Measurements from ENCODE around the gene TPRKB.
"Not testable (repeated sequence)": the region's sequence is repeated elsewhere in the genome, so short reads cannot be mapped to it uniquely, and the experiment has no call there.

TPRKB gene

GRCh38 chr2:73754332-73754731, 17.2 kb upstream of the TPRKB start:
- not testable (repeated sequence) for H4K12ac ChIP-seq (ENCODE audit: low read depth, low read length); H2BK12ac ChIP-seq (ENCODE audit: low read length); H3K4me1 ChIP-seq (ENCODE audit: control insufficient read depth in 1 of 2, insufficient read depth in 2 of 2, low read length in 2 of 2); DNase-seq; H3K79me1 ChIP-seq (ENCODE audit: low read length); H3K4ac ChIP-seq (ENCODE audit: low read depth, low read length); H3K4me3 ChIP-seq (ENCODE audit: low read depth, low read length); H2AK5ac ChIP-seq (ENCODE audit: low read length); H2AFZ ChIP-seq (ENCODE audit: insufficient read depth, low read length, poor library complexity); H3K9me3 ChIP-seq (ENCODE audit: insufficient read depth, low read depth, low read length); H3K4me2 ChIP-seq (ENCODE audit: low read length); H2BK5ac ChIP-seq (ENCODE audit: low read depth, low read length, poor library complexity); H4K91ac ChIP-seq (ENCODE audit: low read depth, low read length); H3K27me3 ChIP-seq (ENCODE audit: insufficient read depth, low read length); H2BK120ac ChIP-seq (ENCODE audit: insufficient read depth, low read length, poor library complexity); H3K18ac ChIP-seq (ENCODE audit: low read length); H4K8ac ChIP-seq (ENCODE audit: low read depth, low read length); H3K27ac ChIP-seq (ENCODE audit: low read depth, low read length); H3K23ac ChIP-seq (ENCODE audit: low read length); H3K79me2 ChIP-seq (ENCODE audit: control insufficient read depth, insufficient read depth, low read length, poor library complexity); H3K14ac ChIP-seq (ENCODE audit: low read length); H3K9ac ChIP-seq (ENCODE audit: low read length)
- peaks cover 5 to 21% of the 10 kb centered on the region in 2 experiments for H3K36me3 ChIP-seq (ENCODE audit: control insufficient read depth in 1 of 2, insufficient read depth in 2 of 2, low read length in 2 of 2)
- WGBS (ENCODE audit: extremely low coverage, insufficient coverage, insufficient read length): no CpG with 5 or more reads among the region's 7 CpGs

GRCh38 chr2:73749314-73749713, 12.2 kb upstream of the TPRKB start:
- no peaks in the 10 kb centered on the region for H3K9me3 ChIP-seq (ENCODE audit: insufficient read depth, low read depth, low read length)
- H2BK12ac ChIP-seq (ENCODE audit: low read length): no peak overlapping the region
- H3K27me3 ChIP-seq (ENCODE audit: insufficient read depth, low read length): no peaks in the 10 kb centered on the region
- H3K79me1 ChIP-seq (ENCODE audit: low read length): no peaks in the 10 kb centered on the region
- H3K4ac ChIP-seq (ENCODE audit: low read depth, low read length): no peak overlapping the region
- no peak overlapping the region for H3K9ac ChIP-seq (ENCODE audit: low read length)
- H3K14ac ChIP-seq (ENCODE audit: low read length): no peak overlapping the region
- H3K36me3 ChIP-seq (ENCODE audit: control insufficient read depth in 1 of 2, insufficient read depth in 2 of 2, low read length in 2 of 2): peaks cover 5 to 10% of the 10 kb centered on the region in 2 experiments
- H2BK120ac ChIP-seq (ENCODE audit: insufficient read depth, low read length, poor library complexity): no peak overlapping the region
- DNase-seq: no peak
- H3K4me3 ChIP-seq (ENCODE audit: low read depth, low read length): no peak overlapping the region
- no CpG with 5 or more reads among the region's 2 CpGs for WGBS (ENCODE audit: extremely low coverage, insufficient coverage, insufficient read length)
- H2AK5ac ChIP-seq (ENCODE audit: low read length): no peak overlapping the region
- H3K18ac ChIP-seq (ENCODE audit: low read length): no peak overlapping the region
- H3K4me2 ChIP-seq (ENCODE audit: low read length): no peak overlapping the region
- no peak overlapping the region for H4K91ac ChIP-seq (ENCODE audit: low read depth, low read length)
- H3K23ac ChIP-seq (ENCODE audit: low read length): no peak overlapping the region
- no peak overlapping the region for H3K27ac ChIP-seq (ENCODE audit: low read depth, low read length)
- H3K4me1 ChIP-seq (ENCODE audit: control insufficient read depth in 1 of 2, insufficient read depth in 2 of 2, low read length in 2 of 2): no peaks in the 10 kb centered on the region
- no peak overlapping the region for H4K8ac ChIP-seq (ENCODE audit: low read depth, low read length)
- H4K12ac ChIP-seq (ENCODE audit: low read depth, low read length): no peak overlapping the region
- H2BK5ac ChIP-seq (ENCODE audit: low read depth, low read length, poor library complexity): no peak overlapping the region
- no peak overlapping the region for H2AFZ ChIP-seq (ENCODE audit: insufficient read depth, low read length, poor library complexity)
- no peaks in the 10 kb centered on the region for H3K79me2 ChIP-seq (ENCODE audit: control insufficient read depth, insufficient read depth, low read length, poor library complexity)

GRCh38 chr2:73746877-73747208, 9.7 kb upstream of the TPRKB start:
- no peak for DNase-seq
- Histone ChIP-seq H4K8ac (ENCODE audit: low read depth, low read length) (no peak overlapping the region), H3K23ac (ENCODE audit: low read length) (no peak overlapping the region), H3K4me3 (ENCODE audit: low read depth, low read length) (no peak overlapping the region), H2BK5ac (ENCODE audit: low read depth, low read length, poor library complexity) (no peak overlapping the region), H2AFZ (ENCODE audit: insufficient read depth, low read length, poor library complexity) (no peak overlapping the region), H3K9ac (ENCODE audit: low read length) (no peak overlapping the region), H3K4me2 (ENCODE audit: low read length) (no peak overlapping the region), H2AK5ac (ENCODE audit: low read length) (no peak overlapping the region), H3K27ac (ENCODE audit: low read depth, low read length) (no peak overlapping the region), H3K79me2 (ENCODE audit: control insufficient read depth, insufficient read depth, low read length, poor library complexity) (no peaks in the 10 kb centered on the region), H2BK12ac (ENCODE audit: low read length) (no peak overlapping the region), H3K79me1 (ENCODE audit: low read length) (no peaks in the 10 kb centered on the region), H3K36me3 (ENCODE audit: control insufficient read depth in 1 of 2, insufficient read depth in 2 of 2, low read length in 2 of 2) (peaks cover 3 to 5% of the 10 kb centered on the region in 2 experiments), H3K4ac (ENCODE audit: low read depth, low read length) (no peak overlapping the region), H4K12ac (ENCODE audit: low read depth, low read length) (no peak overlapping the region), H3K14ac (ENCODE audit: low read length) (no peak overlapping the region), H4K91ac (ENCODE audit: low read depth, low read length) (no peak overlapping the region), H2BK120ac (ENCODE audit: insufficient read depth, low read length, poor library complexity) (no peak overlapping the region), H3K4me1 (ENCODE audit: control insufficient read depth in 1 of 2, insufficient read depth in 2 of 2, low read length in 2 of 2) (no peaks in the 10 kb centered on the region), H3K9me3 (ENCODE audit: insufficient read depth, low read depth, low read length) (no peaks in the 10 kb centered on the region), H3K27me3 (ENCODE audit: insufficient read depth, low read length) (no peaks in the 10 kb centered on the region), H3K18ac (ENCODE audit: low read length) (no peak overlapping the region)
- no CpG with 5 or more reads among the region's 3 CpGs for WGBS (ENCODE audit: extremely low coverage, insufficient coverage, insufficient read length)

DNA sequence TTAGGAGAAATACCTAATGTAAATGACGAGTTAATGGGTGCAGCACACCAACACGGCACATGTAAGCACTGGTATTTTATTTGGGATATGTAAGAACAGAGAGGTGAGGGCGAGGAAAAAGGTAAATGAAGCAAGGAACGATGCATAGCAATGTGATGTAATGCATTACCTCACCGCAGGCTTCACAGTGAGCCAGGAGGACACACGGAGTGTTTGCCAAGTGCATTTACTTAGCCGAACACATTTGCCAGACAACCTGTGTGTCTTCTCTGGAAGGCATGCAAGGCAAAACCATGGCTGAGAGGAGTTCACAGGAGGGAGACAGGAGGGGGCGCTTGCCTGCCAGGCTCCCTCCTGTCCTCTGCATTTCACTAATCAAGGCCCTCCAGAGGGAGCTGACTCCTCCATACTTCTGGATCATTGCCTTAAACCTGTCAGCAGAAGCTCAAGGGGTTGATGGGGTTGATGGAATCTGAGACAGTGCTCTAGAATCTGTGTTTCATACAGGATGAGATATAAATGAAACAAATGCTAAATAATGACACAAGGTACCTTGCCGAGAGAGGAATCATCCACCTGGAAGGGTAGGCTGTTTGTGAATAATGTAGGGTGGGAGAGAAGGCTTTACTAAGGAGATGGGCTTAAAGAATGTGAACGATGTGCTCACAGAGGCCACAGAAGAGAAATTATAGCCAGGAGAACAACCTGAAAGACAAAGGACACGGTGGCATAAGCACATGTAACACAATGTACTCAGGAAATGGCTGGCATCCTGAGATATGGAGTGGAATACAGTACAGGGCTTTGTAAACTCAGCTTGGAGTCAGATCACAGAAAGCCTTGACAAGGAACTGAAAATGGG, 9.1 kb upstream of the TPRKB start:
- Histone ChIP-seq H3K18ac (ENCODE audit: low read length) (no peak overlapping the region), H3K27me3 (ENCODE audit: insufficient read depth, low read length) (no peaks in the 10 kb centered on the region), H3K4ac (ENCODE audit: low read depth, low read length) (no peak overlapping the region), H2AK5ac (ENCODE audit: low read length) (no peak overlapping the region), H3K9me3 (ENCODE audit: insufficient read depth, low read depth, low read length) (no peaks in the 10 kb centered on the region), H4K12ac (ENCODE audit: low read depth, low read length) (no peak overlapping the region), H4K91ac (ENCODE audit: low read depth, low read length) (no peak overlapping the region), H3K4me2 (ENCODE audit: low read length) (no peak overlapping the region), H4K8ac (ENCODE audit: low read depth, low read length) (no peak overlapping the region), H3K23ac (ENCODE audit: low read length) (no peak overlapping the region), H3K79me1 (ENCODE audit: low read length) (no peaks in the 10 kb centered on the region), H3K4me3 (ENCODE audit: low read depth, low read length) (no peak overlapping the region), H2BK120ac (ENCODE audit: insufficient read depth, low read length, poor library complexity) (no peak overlapping the region), H2BK12ac (ENCODE audit: low read length) (no peak overlapping the region), H3K79me2 (ENCODE audit: control insufficient read depth, insufficient read depth, low read length, poor library complexity) (no peaks in the 10 kb centered on the region), H3K36me3 (ENCODE audit: control insufficient read depth in 1 of 2, insufficient read depth in 2 of 2, low read length in 2 of 2) (peaks cover 2 to 5% of the 10 kb centered on the region in 2 experiments), H3K4me1 (ENCODE audit: control insufficient read depth in 1 of 2, insufficient read depth in 2 of 2, low read length in 2 of 2) (no peaks in the 10 kb centered on the region), H3K27ac (ENCODE audit: low read depth, low read length) (no peak overlapping the region), H2AFZ (ENCODE audit: insufficient read depth, low read length, poor library complexity) (no peak overlapping the region), H2BK5ac (ENCODE audit: low read depth, low read length, poor library complexity) (no peak overlapping the region), H3K9ac (ENCODE audit: low read length) (no peak overlapping the region), H3K14ac (ENCODE audit: low read length) (no peak overlapping the region)
- no peak for DNase-seq
- WGBS (ENCODE audit: extremely low coverage, insufficient coverage, insufficient read length): no CpG with 5 or more reads among the region's 11 CpGs
